Measurements from ENCODE around the gene SLC2A4.
"Not testable (repeated sequence)": the region's sequence is repeated elsewhere in the genome, so short reads cannot be mapped to it uniquely, and the experiment has no call there.

SLC2A4 gene

DNA sequence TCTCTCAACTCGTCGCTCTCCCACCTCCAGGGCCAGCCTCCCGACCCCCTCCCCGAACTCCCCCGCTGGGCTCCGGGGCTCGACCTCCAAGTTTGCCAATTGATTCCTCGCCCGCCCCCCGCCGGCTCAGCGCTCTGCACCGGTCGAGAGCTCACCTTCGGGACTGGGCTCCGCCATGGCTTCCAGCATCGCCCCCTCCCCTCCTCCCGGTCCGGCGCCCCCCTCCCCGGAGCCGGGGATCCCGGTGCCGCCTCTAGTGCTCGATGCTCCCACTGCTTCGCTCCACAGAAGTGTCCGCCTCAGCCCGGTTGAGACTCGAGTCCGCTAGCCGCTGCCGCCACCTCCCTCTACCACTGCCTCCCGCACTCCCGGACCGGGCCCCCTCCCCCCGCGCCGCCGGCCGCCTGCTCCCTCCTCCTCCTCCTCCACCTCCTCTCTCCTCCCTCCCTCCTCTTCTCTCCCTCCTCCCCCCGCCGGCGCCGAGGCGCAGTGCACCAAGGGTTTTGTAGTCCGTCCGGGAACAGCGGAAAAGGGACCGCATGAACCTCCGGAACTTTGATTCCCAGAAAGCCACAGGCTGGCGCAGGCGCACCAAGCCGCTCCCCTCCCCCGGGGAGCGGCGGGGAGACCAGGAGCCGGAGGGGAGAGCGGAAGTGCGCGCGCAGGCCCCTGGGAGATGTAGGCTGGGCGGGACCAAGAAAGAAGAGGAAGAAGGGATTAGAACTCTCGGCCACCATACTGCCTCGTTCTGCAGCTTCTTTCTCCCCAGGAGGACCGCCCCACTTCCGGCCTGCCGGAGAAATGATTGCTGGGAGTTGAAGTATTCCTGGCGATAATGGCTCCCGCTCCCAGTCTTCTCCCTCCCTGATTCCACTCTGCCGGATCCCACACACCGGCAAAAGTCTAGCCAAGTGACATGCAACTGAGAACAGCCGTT, 42.2 kb upstream of the SLC2A4 start, which contains the start of gene PHF23:
TSS of gene PHF23 (minus strand) at position 367 of the 937 bp plus-strand sequence. CDS start at position 189, 178 bp downstream.
- peaks cover 43% of the 10 kb centered on the region for H3K36me3 ChIP-seq (ENCODE audit: insufficient read depth, low read length)
- H3K27me3 ChIP-seq (ENCODE audit: control insufficient read depth in 1 of 2, insufficient read depth in 2 of 2, low read length in 2 of 2), result no peaks in the 10 kb centered on the region
- H3K9me3 ChIP-seq (ENCODE audit: low read length), result no peaks in the 10 kb centered on the region
- H3K9ac ChIP-seq (ENCODE audit: low read length), result peak within 1 kb of the TSS; percentile 97
- peaks cover 43% of the 10 kb centered on the region for H3K4me1 ChIP-seq (ENCODE audit: insufficient read depth, low read length)
- peak within 1 kb of the TSS; percentile 98 for H3K27ac ChIP-seq (ENCODE audit: low read depth, low read length)
- H3K4me3 ChIP-seq (ENCODE audit: low read depth in 1 of 2, low read length in 2 of 2), result peak within 1 kb of the TSS; percentile 90 to 99

DNA sequence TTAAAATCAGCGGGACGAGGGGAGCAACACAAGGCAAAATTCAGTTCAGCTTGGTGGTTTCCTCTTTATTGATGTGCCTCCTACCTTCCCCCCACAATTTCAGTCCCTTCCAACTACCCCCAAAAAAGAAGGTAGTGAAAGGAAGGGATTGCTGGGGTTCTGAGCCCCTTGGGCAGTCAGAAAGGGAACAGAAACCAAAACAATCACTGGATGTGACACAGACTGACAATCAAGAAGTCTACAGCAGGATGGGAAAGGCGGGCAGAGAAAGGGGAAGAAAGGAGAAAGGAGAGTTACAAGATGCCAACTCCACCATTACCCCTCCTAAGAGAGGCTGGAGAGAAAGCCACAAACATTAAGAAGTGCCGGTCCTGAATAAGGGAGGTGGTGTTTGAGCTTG, 41.1 kb upstream of the SLC2A4 start:
- Histone ChIP-seq H3K9ac (ENCODE audit: low read length) (peak overlapping the region; percentile 13), H3K27ac (ENCODE audit: low read depth, low read length) (no peak overlapping the region), H3K36me3 (ENCODE audit: insufficient read depth, low read length) (peaks cover 45% of the 10 kb centered on the region), H3K4me1 (ENCODE audit: insufficient read depth, low read length) (peaks cover 34% of the 10 kb centered on the region), H3K4me3 (ENCODE audit: low read depth in 1 of 2, low read length in 2 of 2) (peak overlapping the region in 1 of 2 donors; percentile 82), H3K27me3 (ENCODE audit: control insufficient read depth in 1 of 2, insufficient read depth in 2 of 2, low read length in 2 of 2) (no peaks in the 10 kb centered on the region), H3K9me3 (ENCODE audit: low read length) (no peaks in the 10 kb centered on the region)

DNA sequence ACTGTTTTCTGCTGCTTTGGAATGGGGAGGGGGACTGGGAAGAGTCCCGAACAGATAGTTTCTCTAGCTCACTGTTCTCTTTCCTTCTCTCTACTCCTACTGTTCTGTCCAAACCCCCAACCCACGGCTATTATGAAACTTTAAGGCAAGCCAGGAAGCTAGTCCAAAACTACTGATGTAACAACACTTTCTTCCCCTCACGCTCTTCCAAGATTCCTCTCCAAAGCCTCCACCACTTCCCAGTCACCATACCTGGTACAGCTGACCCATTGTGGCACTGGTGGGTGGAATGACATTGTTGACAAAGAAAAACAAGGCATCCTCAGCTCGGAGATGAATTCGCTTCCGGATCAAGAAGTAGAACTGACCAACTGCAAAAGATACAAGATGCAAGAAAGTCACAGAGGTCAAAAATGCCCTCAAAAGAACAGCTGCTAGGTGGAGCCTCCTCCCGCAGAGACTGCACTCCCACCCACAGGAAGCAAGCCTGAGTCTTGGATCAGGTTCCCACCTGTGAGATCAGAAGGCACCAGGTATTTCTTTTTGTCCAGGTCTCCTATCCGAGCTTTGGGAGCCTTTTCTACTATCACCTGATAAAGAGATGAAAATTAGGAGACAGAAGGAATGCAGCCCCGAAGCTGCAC, 40.3 kb upstream of the SLC2A4 start:
- Histone ChIP-seq H3K27ac (ENCODE audit: low read depth, low read length) (peak overlapping the region; percentile 81), H3K27me3 (ENCODE audit: control insufficient read depth in 1 of 2, insufficient read depth in 2 of 2, low read length in 2 of 2) (no peaks in the 10 kb centered on the region), H3K9ac (ENCODE audit: low read length) (peak overlapping the region; percentile 88), H3K4me3 (ENCODE audit: low read depth in 1 of 2, low read length in 2 of 2) (peak overlapping the region; percentile 69 to 82), H3K36me3 (ENCODE audit: insufficient read depth, low read length) (peaks cover 44% of the 10 kb centered on the region), H3K4me1 (ENCODE audit: insufficient read depth, low read length) (peaks cover 34% of the 10 kb centered on the region), H3K9me3 (ENCODE audit: low read length) (no peaks in the 10 kb centered on the region)

DNA sequence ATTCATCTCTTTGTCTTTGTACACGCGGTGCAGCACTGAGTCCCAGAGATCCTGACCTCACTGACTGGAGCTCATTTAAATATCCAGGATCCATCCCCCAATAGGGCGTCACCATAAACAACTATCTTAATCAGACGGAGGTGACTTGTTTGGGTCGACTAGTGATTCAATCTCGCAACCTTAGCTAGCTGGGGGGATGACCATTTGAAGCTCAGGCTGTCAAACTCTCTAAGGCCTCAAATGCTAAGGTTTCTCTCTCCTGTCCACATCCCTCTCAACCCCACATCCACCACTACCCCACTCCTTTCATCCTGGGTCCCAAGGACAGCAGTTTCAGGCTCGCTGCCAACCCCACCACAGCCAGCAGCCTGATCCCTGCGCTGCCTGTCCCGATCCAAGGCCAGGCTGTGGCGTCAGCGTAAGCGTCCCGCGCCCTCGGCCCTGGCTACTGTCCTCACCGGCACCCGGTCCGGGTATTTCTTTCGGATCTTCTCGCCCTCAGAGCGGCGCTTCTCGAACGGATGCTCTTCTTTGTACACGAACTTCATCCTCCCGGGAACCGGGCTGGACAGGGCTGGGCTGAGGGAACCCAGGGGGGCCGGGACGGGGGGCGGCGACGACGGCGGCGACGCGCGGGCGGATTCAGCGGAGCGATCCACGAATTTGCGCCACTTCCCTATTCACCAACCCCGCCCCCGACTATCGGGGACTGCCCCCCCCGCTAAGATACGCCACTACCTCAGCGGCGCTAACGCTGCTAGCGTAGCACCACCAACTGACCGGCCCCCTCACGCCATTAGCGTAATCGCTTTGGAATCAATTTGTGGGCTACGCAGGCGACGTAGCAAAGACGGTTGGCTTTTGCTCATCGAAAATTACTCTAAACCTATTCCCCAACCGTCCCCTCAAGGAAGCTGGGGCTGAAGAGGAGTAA, 39.5 kb upstream of the SLC2A4 start, which contains the start of gene GABARAP:
TSS of gene GABARAP (minus strand) at position 667 of the 934 bp plus-strand sequence. CDS start at position 548, 119 bp downstream.
- H3K27ac ChIP-seq (ENCODE audit: low read depth, low read length), result peak within 1 kb of the TSS; percentile 81
- no peaks in the 10 kb centered on the region for H3K27me3 ChIP-seq (ENCODE audit: control insufficient read depth in 1 of 2, insufficient read depth in 2 of 2, low read length in 2 of 2)
- H3K9ac ChIP-seq (ENCODE audit: low read length), result peak within 1 kb of the TSS; percentile 88
- peak within 1 kb of the TSS; percentile 69 to 82 for H3K4me3 ChIP-seq (ENCODE audit: low read depth in 1 of 2, low read length in 2 of 2)
- H3K36me3 ChIP-seq (ENCODE audit: insufficient read depth, low read length), result peaks cover 44% of the 10 kb centered on the region
- no peaks in the 10 kb centered on the region for H3K9me3 ChIP-seq (ENCODE audit: low read length)
- H3K4me1 ChIP-seq (ENCODE audit: insufficient read depth, low read length), result peaks cover 29% of the 10 kb centered on the region

DNA sequence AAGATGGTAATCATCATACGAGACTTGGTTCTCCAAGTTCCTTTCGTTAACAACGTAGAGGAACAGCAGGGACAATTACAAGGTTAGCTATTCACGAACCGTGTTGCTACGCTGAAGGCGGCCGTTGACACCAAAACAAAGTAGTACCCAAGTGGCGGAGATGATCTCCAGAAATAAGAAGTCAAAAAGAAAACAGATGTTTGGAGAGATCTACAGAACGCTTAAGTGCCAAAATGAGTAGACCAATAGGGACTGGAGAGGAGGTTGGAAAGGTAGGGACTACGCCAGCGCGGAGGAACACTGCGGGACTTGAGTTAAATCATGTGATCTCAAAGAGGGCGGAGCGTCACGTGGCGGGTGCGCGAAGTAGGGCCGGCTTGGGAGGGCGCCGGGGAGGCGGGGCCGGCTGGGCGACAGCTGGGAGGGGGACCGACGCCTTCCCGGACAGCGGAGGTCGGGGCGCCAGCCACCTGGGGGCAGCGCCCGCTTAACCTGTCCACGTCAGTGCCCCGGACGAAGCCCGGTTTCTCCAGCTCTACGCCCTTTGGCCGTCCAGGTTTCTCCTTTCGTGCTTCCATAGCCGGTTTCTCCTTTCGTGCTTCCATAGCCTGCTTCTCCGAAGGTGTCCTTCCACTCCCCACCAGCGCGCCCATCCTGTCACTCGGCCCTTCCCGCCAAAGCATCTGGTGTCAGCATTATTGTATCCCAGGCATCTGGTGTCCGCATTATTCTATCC, 38.6 kb upstream of the SLC2A4 start:
- Histone ChIP-seq H3K36me3 (ENCODE audit: insufficient read depth, low read length) (peaks cover 46% of the 10 kb centered on the region), H3K9ac (ENCODE audit: low read length) (peak overlapping the region; percentile 88), H3K9me3 (ENCODE audit: low read length) (no peaks in the 10 kb centered on the region), H3K27ac (ENCODE audit: low read depth, low read length) (peak overlapping the region; percentile 81), H3K27me3 (ENCODE audit: control insufficient read depth in 1 of 2, insufficient read depth in 2 of 2, low read length in 2 of 2) (no peaks in the 10 kb centered on the region), H3K4me1 (ENCODE audit: insufficient read depth, low read length) (peaks cover 24% of the 10 kb centered on the region), H3K4me3 (ENCODE audit: low read depth in 1 of 2, low read length in 2 of 2) (peak overlapping the region; percentile 66 to 82)

DNA sequence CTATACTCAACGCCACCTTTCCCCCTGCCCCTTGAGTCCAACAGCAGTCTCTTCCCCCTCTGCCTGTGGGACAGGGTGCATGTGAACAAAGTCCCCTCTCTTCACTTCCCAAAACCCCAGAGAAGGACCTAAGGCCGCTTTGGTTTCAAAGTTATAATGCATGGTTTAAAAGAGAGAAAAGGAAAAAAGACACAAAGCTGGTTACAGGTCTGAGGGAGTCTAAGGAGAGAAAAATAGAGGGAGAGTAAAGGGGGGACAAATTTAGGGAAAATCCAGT, 38.1 kb upstream of the SLC2A4 start:
- peaks cover 46% of the 10 kb centered on the region for H3K36me3 ChIP-seq (ENCODE audit: insufficient read depth, low read length)
- H3K9ac ChIP-seq (ENCODE audit: low read length), result peak overlapping the region; percentile 88
- peak overlapping the region; percentile 81 for H3K27ac ChIP-seq (ENCODE audit: low read depth, low read length)
- H3K4me1 ChIP-seq (ENCODE audit: insufficient read depth, low read length), result peaks cover 24% of the 10 kb centered on the region
- no peaks in the 10 kb centered on the region for H3K9me3 ChIP-seq (ENCODE audit: low read length)
- H3K27me3 ChIP-seq (ENCODE audit: control insufficient read depth in 1 of 2, insufficient read depth in 2 of 2, low read length in 2 of 2), result no peaks in the 10 kb centered on the region
- peak overlapping the region; percentile 66 to 82 for H3K4me3 ChIP-seq (ENCODE audit: low read depth in 1 of 2, low read length in 2 of 2)

DNA sequence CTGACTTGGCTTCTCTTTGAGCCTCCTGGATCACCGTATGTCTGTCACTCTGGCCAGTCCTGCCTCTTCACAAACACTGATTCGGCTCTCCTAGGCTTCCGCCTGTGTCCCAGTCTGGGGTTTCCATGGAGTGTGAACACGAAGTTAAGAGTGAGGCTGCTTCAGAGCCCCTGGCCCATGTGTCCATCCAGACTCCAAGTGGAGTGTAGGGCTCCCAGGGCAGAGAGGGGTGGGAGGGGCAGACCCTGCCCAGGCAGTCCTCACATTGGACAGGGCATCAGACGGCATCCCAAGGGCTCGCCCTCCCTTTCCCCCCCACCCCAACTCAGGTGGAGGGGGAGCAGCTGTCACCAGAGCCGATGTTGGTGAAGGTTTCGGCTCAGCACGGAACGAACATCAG, 37.7 kb upstream of the SLC2A4 start:
- H3K27me3 ChIP-seq (ENCODE audit: control insufficient read depth in 1 of 2, insufficient read depth in 2 of 2, low read length in 2 of 2); H3K9me3 ChIP-seq (ENCODE audit: low read length); H3K4me3 ChIP-seq (ENCODE audit: low read depth in 1 of 2, low read length in 2 of 2); H3K27ac ChIP-seq (ENCODE audit: low read depth, low read length); H3K9ac ChIP-seq (ENCODE audit: low read length): not testable (repeated sequence)
- Histone ChIP-seq H3K36me3 (ENCODE audit: insufficient read depth, low read length) (peaks cover 46% of the 10 kb centered on the region), H3K4me1 (ENCODE audit: insufficient read depth, low read length) (peaks cover 26% of the 10 kb centered on the region)

DNA sequence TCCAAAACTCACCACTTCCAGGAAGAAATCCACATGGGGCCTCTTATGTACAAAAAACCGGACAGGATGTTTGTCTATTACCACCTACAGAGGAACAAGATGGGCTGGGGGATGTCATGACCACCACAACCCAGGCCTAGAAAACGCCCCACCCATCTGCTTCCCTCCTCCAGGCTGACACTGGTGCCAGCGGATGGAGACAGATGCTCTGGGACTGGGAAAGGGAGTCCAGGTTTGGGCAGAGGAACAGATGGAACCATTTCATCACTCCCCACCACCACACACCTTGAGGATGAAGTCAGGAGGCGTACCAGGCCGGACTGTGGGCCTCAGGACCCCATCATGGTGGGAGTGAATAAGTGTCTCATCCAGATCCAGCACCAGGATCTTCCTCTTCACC, 34.7 kb upstream of the SLC2A4 start:
- Histone ChIP-seq H3K9me3 (ENCODE audit: low read length) (no peaks in the 10 kb centered on the region), H3K4me3 (ENCODE audit: low read depth in 1 of 2, low read length in 2 of 2) (no peak overlapping the region), H3K27ac (ENCODE audit: low read depth, low read length) (no peak overlapping the region), H3K36me3 (ENCODE audit: insufficient read depth, low read length) (peaks cover 29% of the 10 kb centered on the region), H3K9ac (ENCODE audit: low read length) (no peak overlapping the region), H3K27me3 (ENCODE audit: control insufficient read depth in 1 of 2, insufficient read depth in 2 of 2, low read length in 2 of 2) (no peaks in the 10 kb centered on the region), H3K4me1 (ENCODE audit: insufficient read depth, low read length) (peaks cover 26% of the 10 kb centered on the region)

DNA sequence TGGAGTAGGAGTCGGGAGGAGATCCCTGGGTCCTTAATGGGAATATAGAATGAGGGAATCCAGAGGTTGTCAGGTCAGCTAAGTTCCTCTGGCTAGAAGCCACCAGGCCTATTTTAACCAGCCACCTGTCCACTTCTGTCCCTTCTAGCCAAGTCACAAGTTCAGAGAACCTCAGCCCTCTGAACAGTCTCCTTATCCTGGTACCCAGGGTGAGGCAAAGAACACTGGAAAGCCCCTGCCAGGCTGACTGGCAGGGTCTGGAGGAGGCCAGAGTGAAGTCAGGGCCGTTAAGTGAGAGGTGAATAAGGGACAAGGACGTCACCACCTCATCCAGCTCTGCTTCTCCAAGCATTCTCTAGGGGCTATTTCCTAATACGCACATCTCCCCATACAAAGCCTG, 32.7 kb upstream of the SLC2A4 start:
- H3K9ac ChIP-seq (ENCODE audit: low read length), result no peak overlapping the region
- no peak overlapping the region for H3K27ac ChIP-seq (ENCODE audit: low read depth, low read length)
- H3K9me3 ChIP-seq (ENCODE audit: low read length), result no peaks in the 10 kb centered on the region
- peaks cover 29% of the 10 kb centered on the region for H3K36me3 ChIP-seq (ENCODE audit: insufficient read depth, low read length)
- no peak overlapping the region for H3K4me3 ChIP-seq (ENCODE audit: low read depth in 1 of 2, low read length in 2 of 2)
- H3K27me3 ChIP-seq (ENCODE audit: control insufficient read depth in 1 of 2, insufficient read depth in 2 of 2, low read length in 2 of 2), result no peaks in the 10 kb centered on the region
- H3K4me1 ChIP-seq (ENCODE audit: insufficient read depth, low read length), result peaks cover 31% of the 10 kb centered on the region

DNA sequence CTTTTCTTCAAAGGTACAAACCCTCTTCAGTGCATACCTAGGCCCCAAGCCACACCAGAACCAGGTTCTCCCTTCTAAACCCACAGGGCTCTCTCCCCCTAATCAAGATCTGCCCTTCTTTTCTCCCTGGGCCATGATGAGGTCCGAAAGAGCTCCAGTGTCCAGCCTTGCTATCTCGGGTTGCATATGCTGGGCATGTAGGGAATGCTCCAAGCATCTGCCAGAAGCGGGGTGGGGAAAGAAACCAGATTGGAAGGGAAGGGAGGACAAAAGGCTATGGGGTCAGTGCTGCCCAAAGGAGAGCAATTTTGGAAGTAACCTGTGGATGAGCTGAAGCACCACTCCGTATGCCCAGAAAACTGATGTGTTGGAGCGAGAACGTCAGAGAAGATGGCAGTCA, 32.3 kb upstream of the SLC2A4 start:
- H3K9ac ChIP-seq (ENCODE audit: low read length), result no peak overlapping the region
- H3K36me3 ChIP-seq (ENCODE audit: insufficient read depth, low read length), result peaks cover 29% of the 10 kb centered on the region
- H3K4me3 ChIP-seq (ENCODE audit: low read depth in 1 of 2, low read length in 2 of 2), result no peak overlapping the region
- no peaks in the 10 kb centered on the region for H3K9me3 ChIP-seq (ENCODE audit: low read length)
- no peaks in the 10 kb centered on the region for H3K27me3 ChIP-seq (ENCODE audit: control insufficient read depth in 1 of 2, insufficient read depth in 2 of 2, low read length in 2 of 2)
- H3K27ac ChIP-seq (ENCODE audit: low read depth, low read length), result no peak overlapping the region
- peaks cover 31% of the 10 kb centered on the region for H3K4me1 ChIP-seq (ENCODE audit: insufficient read depth, low read length)

Measured in muscle layer of colon (tissue), 2 donors.